Epithelial cell of alveolus of lung (primary cell): ENCODE results near the gene KRTAP10-1. TPM values are rescaled to one million over a fixed set of nuclear protein-coding genes. Genes with fewer than 3 reads are reported as not detected.

Experiments
- total RNA-seq: library from RNA; depleted of rRNA; stranded (reverse); fragments of >200 nt; gene quantifications from 2 replicates; pipeline ENCODE4 v1.2.1, GENCODE V29; 2015

Gene KRTAP10-1, protein sequence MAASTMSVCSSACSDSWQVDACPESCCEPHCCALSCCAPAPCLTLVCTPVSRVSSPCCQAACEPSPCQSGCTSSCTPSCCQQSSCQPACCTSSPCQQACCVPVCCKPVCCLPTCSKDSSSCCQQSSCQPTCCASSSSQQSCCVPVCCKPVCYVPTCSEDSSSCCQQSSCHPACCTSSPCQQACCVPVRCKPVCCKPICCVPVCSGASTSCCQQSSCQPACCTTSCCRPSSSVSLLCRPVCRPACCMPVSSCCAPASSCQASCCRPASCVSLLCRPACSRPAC
- not detected in 2 replicates for total RNA-seq

DNA sequence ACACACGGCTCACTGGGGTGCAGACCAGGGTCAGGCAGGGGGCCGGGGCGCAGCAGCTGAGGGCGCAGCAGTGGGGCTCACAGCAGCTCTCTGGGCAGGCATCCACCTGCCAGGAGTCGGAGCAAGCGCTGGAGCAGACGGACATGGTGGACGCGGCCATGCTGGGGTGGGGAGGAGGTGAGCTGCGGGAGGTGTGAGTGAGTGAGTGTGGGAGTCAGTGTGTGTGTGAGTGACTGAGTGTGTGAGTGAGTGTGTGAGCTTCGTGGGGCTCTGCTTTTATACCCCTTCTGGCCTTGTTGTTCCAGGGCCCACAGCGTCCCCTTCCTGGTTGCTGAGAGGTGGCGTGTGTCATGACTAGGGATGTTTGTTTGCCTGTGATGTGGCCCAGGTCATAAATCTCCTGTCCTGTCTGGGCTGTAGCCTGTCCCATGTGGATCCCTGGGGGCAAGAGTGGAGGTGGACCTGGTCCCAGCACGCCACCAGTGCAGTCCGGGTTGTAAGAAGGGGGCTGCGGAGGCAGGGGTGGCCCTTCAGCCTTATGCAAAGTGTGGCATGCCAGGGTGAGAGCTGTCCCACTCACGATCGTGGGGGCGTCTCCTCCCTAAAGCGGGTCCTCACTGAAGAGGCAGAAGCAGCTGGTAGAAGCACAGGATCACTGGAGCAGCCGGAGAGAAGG, at the start of gene KRTAP10-1:
TSS of gene KRTAP10-1 (minus strand) at position 205 of the 676 bp plus-strand sequence. CDS start at position 160, 45 bp downstream.

DNA sequence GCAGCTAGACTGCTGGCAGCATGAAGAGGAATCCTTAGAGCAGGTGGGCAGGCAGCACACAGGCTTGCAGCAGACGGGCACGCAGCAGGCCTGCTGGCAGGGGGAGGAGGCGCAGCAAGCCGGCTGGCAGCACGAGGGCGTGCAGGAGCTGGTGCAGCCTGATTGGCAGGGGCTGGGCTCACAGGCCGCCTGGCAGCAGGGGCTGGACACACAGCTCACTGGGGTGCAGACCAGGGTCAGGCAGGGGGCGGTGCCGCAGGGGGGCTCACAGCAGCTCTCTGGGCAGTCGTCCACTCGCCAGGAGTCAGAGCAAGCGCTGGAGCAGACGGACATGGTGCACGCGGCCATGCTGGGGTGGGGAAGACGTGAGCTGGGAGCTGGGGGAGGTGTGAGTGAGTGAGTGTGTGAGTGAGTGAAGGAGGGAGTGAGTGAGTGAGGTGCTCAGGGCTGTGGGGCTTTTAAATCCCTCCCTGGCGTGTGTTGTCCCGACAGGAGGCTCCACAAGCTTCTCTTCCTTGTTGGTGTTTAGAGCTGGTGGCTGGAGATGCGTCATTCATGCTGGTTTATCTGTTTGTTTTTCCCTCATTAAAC, 40.3 kb upstream of the KRTAP10-1 start, which contains the start of gene KRTAP10-5:
TSS of gene KRTAP10-5 (minus strand) at position 374 of the 591 bp plus-strand sequence. CDS start at position 348, 26 bp downstream.

DNA sequence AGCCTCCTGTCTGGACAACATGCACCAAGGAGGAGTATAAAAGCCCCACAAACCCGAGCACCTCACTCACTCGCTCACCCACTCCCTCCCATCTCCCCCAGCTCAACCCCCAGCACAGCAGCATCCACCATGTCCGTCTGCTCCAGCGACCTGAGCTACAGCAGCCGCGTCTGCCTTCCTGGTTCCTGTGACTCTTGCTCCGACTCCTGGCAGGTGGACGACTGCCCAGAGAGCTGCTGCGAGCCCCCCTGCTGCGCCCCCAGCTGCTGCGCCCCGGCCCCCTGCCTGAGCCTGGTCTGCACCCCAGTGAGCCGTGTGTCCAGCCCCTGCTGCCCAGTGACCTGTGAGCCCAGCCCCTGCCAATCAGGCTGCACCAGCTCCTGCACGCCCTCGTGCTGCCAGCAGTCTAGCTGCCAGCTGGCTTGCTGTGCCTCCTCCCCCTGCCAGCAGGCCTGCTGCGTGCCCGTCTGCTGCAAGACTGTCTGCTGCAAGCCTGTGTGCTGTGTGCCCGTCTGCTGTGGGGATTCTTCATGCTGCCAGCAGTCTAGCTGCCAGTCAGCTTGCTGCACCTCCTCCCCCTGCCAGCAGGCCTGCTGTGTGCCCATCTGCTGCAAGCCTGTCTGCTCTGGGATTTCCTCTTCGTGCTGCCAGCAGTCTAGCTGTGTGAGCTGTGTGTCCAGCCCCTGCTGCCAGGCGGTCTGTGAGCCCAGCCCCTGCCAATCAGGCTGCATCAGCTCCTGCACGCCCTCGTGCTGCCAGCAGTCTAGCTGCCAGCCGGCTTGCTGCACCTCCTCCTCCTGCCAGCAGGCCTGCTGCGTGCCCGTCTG, 33.8 kb upstream of the KRTAP10-1 start, which contains the start of gene KRTAP10-4:
TSS of gene KRTAP10-4 (plus strand) at position 100 of the 827 bp plus-strand sequence. CDS start at position 130, 30 bp downstream.

DNA sequence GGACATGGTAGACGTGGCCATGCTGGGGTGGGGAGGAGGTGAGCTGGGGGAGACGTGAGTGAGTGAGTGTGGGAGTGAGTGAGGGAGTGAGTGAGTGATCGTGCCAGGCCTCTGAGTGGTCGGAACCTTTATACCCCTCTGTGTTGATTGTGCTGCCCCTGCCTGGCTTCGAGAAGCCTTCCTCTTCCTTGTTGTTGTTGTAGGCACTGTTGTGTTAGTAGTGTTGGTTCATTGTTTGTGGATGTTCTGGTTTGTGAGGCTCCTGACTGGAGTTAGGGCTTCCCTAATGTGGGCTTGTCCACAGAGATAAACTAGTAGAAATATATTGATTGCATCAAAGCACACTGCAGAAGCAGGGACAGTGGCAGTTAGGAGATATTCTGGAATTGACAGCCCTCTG, 18.7 kb upstream of the KRTAP10-1 start, which contains the start of gene KRTAP10-3:
TSS of gene KRTAP10-3 (minus strand) at position 101 of the 400 bp plus-strand sequence. CDS start at position 21, 80 bp downstream.

DNA sequence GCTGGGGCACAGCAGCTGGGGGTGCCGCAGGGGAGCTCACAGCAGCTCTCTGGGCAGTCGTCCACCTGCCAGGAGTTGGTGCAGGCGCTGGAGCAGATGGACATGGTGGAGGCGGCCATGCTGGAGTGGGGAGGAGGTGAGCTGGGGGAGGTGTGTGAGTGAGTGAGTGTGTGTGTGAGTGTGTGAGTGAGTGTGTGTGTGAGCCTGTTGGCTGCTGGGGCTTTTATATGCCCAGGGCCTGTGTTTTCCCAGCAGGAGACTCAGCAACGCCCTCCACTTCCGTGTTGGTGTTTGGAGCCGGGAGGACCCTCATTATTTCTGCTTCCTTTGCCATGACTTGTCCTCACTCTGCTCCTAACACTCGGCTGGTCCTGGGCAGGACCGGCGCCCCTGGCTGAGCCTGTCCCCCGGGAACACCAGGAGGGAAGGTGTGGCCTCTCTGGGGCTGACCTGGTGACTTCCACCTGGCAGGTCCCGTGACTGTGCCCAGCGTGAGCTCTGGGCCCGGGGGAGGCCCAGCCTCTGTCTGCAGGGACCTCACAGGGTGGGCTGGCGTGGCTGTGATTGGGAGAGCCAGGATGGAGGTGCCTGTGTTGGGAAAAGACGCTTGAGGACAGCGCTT, 11.5 kb upstream of the KRTAP10-1 start, which contains the start of gene KRTAP10-2:
TSS of gene KRTAP10-2 (minus strand) at position 166 of the 622 bp plus-strand sequence. CDS start at position 119, 47 bp downstream.

Other genes starting within 250 kb of the KRTAP10-1 start
- 113 and 148 TPM in 2 replicates for gene PFKL, start 240.1 kb downstream of the KRTAP10-1 start, total RNA-seq
- gene CFAP410, start 200.8 kb downstream of the KRTAP10-1 start, total RNA-seq, result 11.5 and 13.5 TPM in 2 replicates
- gene TRPM2, start 186.6 kb downstream of the KRTAP10-1 start, total RNA-seq, result not detected in 2 replicates
- 0.64 and 1.0 TPM in 2 replicates for gene LRRC3, start 84.7 kb downstream of the KRTAP10-1 start, total RNA-seq
- not detected in 2 replicates for gene KRTAP10-2, start 11.3 kb upstream of the KRTAP10-1 start, total RNA-seq
- not detected in 2 replicates for gene KRTAP10-3, start 18.6 kb upstream of the KRTAP10-1 start, total RNA-seq
- not detected in 2 replicates for gene KRTAP10-4, start 33.5 kb upstream of the KRTAP10-1 start, total RNA-seq
- gene KRTAP10-5, start 40.4 kb upstream of the KRTAP10-1 start, total RNA-seq, result not detected in 2 replicates
- not detected in 2 replicates for gene KRTAP10-6, start 52.3 kb upstream of the KRTAP10-1 start, total RNA-seq
- gene KRTAP10-7, start 60.4 kb upstream of the KRTAP10-1 start, total RNA-seq, result not detected in 2 replicates
- gene KRTAP10-8, start 71.9 kb upstream of the KRTAP10-1 start, total RNA-seq, result not detected in 2 replicates
- gene KRTAP10-9, start 86.9 kb upstream of the KRTAP10-1 start, total RNA-seq, result not detected in 2 replicates
- not detected in 2 replicates for gene KRTAP10-10, start 97.2 kb upstream of the KRTAP10-1 start, total RNA-seq
- gene KRTAP10-11, start 106.2 kb upstream of the KRTAP10-1 start, total RNA-seq, result not detected in 2 replicates
- gene KRTAP12-4, start 114.5 kb upstream of the KRTAP10-1 start, total RNA-seq, result not detected in 2 replicates
- not detected in 2 replicates for gene KRTAP12-3, start 117.7 kb upstream of the KRTAP10-1 start, total RNA-seq
- gene KRTAP12-2, start 126.7 kb upstream of the KRTAP10-1 start, total RNA-seq, result not detected in 2 replicates
- not detected in 2 replicates for gene KRTAP12-1, start 142.0 kb upstream of the KRTAP10-1 start, total RNA-seq
- gene KRTAP10-12, start 157.0 kb upstream of the KRTAP10-1 start, total RNA-seq, result not detected in 2 replicates
- not detected in 2 replicates for gene TSPEAR, start 171.4 kb upstream of the KRTAP10-1 start, total RNA-seq